Upper lobe of right lung (tissue), 1 donor: Measurements from ENCODE around the gene UBE2J2. TPM values are rescaled to one million over a fixed set of nuclear protein-coding genes. Genes with fewer than 3 reads are reported as not detected.
A peak's percentile ranks its signal among the peaks of the same experiment; 100 is the strongest.

ENCODE experiments used
- ATAC-seq: fragments of 200-7000 bp; cut with Tn5 transposase; one replicate; pipeline ENCODE4 v1.9.1; 2020; ENCODE audit warnings: mild to moderate bottlenecking, moderate library complexity
- DNase-seq: peaks from one replicate; pipeline ENCODE4 v3.0.0-alpha.2; 2020
- H3K27ac ChIP-seq: fragments of 200-600 bp; one replicate; pipeline ENCODE4 v1.8.0; 2022
- H3K27me3 ChIP-seq: fragments of 200-600 bp; one replicate; pipeline ENCODE4 v1.8.0; 2022; ENCODE audit warnings: mild to moderate bottlenecking
- H3K36me3 ChIP-seq: fragments of 200-600 bp; one replicate; pipeline ENCODE4 v1.8.0; 2022
- H3K4me1 ChIP-seq: fragments of 200-600 bp; one replicate; pipeline ENCODE4 v1.8.0; 2022
- H3K4me3 ChIP-seq: fragments of 200-600 bp; one replicate; pipeline ENCODE4 v1.8.0; 2022; ENCODE audit warnings: mild to moderate bottlenecking
- H3K9me3 ChIP-seq: fragments of 200-600 bp; one replicate; pipeline ENCODE4 v1.8.0; 2022
- CTCF ChIP-seq: fragments of 200-600 bp; IDR thresholded peaks from one replicate; pipeline ENCODE4 v1.8.0; 2022; ENCODE audit warnings: antibody characterized with exemption
- intact Hi-C: fragments of 100-400 bp; cut with DNase I; formaldehyde crosslinking; loops from one replicate; pipeline ENCODE4 v1.11.0; 2022
- total RNA-seq: library from RNA; stranded (reverse); fragmentation: NEBNext Ultra II Directional; extraction: Animal tissue kit (Norgen Biotek cat#: 25700); gene quantifications from one replicate; pipeline ENCODE4 v1.2.1, GENCODE V29; 2021
- donor health status: DM: no; HTN: yes; CAD: no; lungs with severe emphysema.

Gene UBE2J2
- total RNA-seq, 1 donor from 2014 or later = 52.5 TPM

- Histone ChIP-seq H3K4me3 (no peak overlapping the region), H3K36me3 (peaks cover 43% of the 10 kb centered on the region), H3K27ac (no peak overlapping the region), H3K4me1 (peaks cover 29% of the 10 kb centered on the region), H3K27me3 (no peaks in the 10 kb centered on the region), H3K9me3 (no peaks in the 10 kb centered on the region)
- no peak for TF ChIP-seq CTCF
- no peak for ATAC-seq
- intact Hi-C loops = no loop called here
- DNase-seq = no peak
Observed at GRCh38 chr1:1267488-1268283, 6.0 kb downstream of the UBE2J2 start.

- Histone ChIP-seq H3K4me3 (no peak overlapping the region), H3K36me3 (peaks cover 65% of the 10 kb centered on the region), H3K9me3 (no peaks in the 10 kb centered on the region), H3K27me3 (no peaks in the 10 kb centered on the region), H3K4me1 (peaks cover 10% of the 10 kb centered on the region), H3K27ac (no peak overlapping the region)
- peak; percentile 19 for ATAC-seq
- intact Hi-C loops = no loop called here
- TF ChIP-seq CTCF = no peak
- DNase-seq = no peak
Observed at GRCh38 chr1:1264868-1265272, 8.8 kb downstream of the UBE2J2 start.

GRCh38 chr1:1264026-1264425 lies 9.6 kb downstream of the UBE2J2 start:
- no peak for DNase-seq
- H3K27me3 ChIP-seq = no peaks in the 10 kb centered on the region
- intact Hi-C loops = no loop called here
- H3K4me3 ChIP-seq = no peak overlapping the region
- no peak for ATAC-seq
- H3K4me1 ChIP-seq = peaks cover 9% of the 10 kb centered on the region
- no peak overlapping the region for H3K27ac ChIP-seq
- H3K9me3 ChIP-seq = no peaks in the 10 kb centered on the region
- H3K36me3 ChIP-seq = peaks cover 71% of the 10 kb centered on the region
- no peak for TF ChIP-seq CTCF

GRCh38 chr1:1262758-1263157 lies 10.9 kb downstream of the UBE2J2 start:
- Histone ChIP-seq H3K9me3 (no peaks in the 10 kb centered on the region), H3K4me1 (peaks cover 9% of the 10 kb centered on the region), H3K4me3 (no peak overlapping the region), H3K27ac (no peak overlapping the region), H3K36me3 (peaks cover 69% of the 10 kb centered on the region), H3K27me3 (no peaks in the 10 kb centered on the region)
- DNase-seq (no peak), ATAC-seq (no peak)
- no peak for TF ChIP-seq CTCF
- intact Hi-C loops = no loop called here

GRCh38 chr1:1262071-1262470 lies 11.6 kb downstream of the UBE2J2 start:
- ATAC-seq (no peak), DNase-seq (no peak)
- Histone ChIP-seq H3K9me3 (no peaks in the 10 kb centered on the region), H3K4me1 (peaks cover 9% of the 10 kb centered on the region), H3K4me3 (no peak overlapping the region), H3K27ac (no peak overlapping the region), H3K27me3 (no peaks in the 10 kb centered on the region), H3K36me3 (peaks cover 65% of the 10 kb centered on the region)
- no peak for TF ChIP-seq CTCF
- intact Hi-C loops = no loop called here
